Measurements from ENCODE around the gene SMYD3. TPM values are rescaled to one million over a fixed set of nuclear protein-coding genes. Genes with fewer than 3 reads are reported as not detected.

The SMYD3 gene
- total RNA-seq, 1 donor from 2014 or later = 29.2 TPM

- DNase-seq (ENCODE audit: low read depth) = no peak
- no peak overlapping the region for H3K4me3 ChIP-seq (ENCODE audit: low read depth, low read length)
- TF ChIP-seq CTCF (IDR thresholded peaks at IDR 0.05; ENCODE audit: insufficient read depth, low read length, poor library complexity, severe bottlenecking) = no peak
- no peaks in the 10 kb centered on the region for H3K36me3 ChIP-seq (ENCODE audit: control insufficient read depth, insufficient read depth, low read length)
- H3K27me3 ChIP-seq (ENCODE audit: control insufficient read depth, insufficient read depth, low read length) = no peaks in the 10 kb centered on the region
These were observed 59.6 kb downstream of the SMYD3 start for GRCh38 chr1:246447501-246447900.

DNA sequence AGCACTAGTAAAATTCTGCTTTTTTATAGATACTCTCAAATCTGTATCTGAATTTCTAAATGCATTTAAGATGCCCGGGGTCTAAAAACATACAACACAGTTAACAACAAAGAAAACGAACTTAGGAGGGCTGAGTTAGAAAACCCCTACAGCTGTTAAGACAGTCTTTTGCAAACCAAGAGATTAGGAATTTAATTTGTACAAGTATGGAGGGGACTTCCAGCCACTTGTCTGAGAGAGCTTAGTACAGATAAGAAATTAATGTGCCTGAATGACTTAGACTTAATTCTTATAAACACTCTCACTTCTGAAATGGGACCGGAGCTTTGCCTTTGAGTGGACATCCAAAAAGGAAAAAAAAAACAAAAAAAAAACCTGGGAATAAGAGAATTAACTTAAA lies 61.6 kb downstream of the SMYD3 start:
- no peak for DNase-seq (ENCODE audit: low read depth)
- TF ChIP-seq CTCF (IDR thresholded peaks at IDR 0.05; ENCODE audit: insufficient read depth, low read length, poor library complexity, severe bottlenecking) = no peak
- Histone ChIP-seq H3K27me3 (ENCODE audit: control insufficient read depth, insufficient read depth, low read length) (no peaks in the 10 kb centered on the region), H3K36me3 (ENCODE audit: control insufficient read depth, insufficient read depth, low read length) (no peaks in the 10 kb centered on the region), H3K4me3 (ENCODE audit: low read depth, low read length) (no peak overlapping the region)

GRCh38 chr1:246444617-246445016 lies 62.5 kb downstream of the SMYD3 start:
- no peaks in the 10 kb centered on the region for H3K27me3 ChIP-seq (ENCODE audit: control insufficient read depth, insufficient read depth, low read length)
- no peak overlapping the region for H3K4me3 ChIP-seq (ENCODE audit: low read depth, low read length)
- no peaks in the 10 kb centered on the region for H3K36me3 ChIP-seq (ENCODE audit: control insufficient read depth, insufficient read depth, low read length)
- DNase-seq (ENCODE audit: low read depth) = no peak
- no peak for TF ChIP-seq CTCF (IDR thresholded peaks at IDR 0.05; ENCODE audit: insufficient read depth, low read length, poor library complexity, severe bottlenecking)

- DNase-seq (ENCODE audit: low read depth) = no peak
- no peaks in the 10 kb centered on the region for H3K27me3 ChIP-seq (ENCODE audit: control insufficient read depth, insufficient read depth, low read length)
- H3K4me3 ChIP-seq (ENCODE audit: low read depth, low read length) = no peak overlapping the region
- no peak for TF ChIP-seq CTCF (IDR thresholded peaks at IDR 0.05; ENCODE audit: insufficient read depth, low read length, poor library complexity, severe bottlenecking)
- no peaks in the 10 kb centered on the region for H3K36me3 ChIP-seq (ENCODE audit: control insufficient read depth, insufficient read depth, low read length)
These were observed 69.1 kb downstream of the SMYD3 start for GRCh38 chr1:246437961-246438360.

DNA sequence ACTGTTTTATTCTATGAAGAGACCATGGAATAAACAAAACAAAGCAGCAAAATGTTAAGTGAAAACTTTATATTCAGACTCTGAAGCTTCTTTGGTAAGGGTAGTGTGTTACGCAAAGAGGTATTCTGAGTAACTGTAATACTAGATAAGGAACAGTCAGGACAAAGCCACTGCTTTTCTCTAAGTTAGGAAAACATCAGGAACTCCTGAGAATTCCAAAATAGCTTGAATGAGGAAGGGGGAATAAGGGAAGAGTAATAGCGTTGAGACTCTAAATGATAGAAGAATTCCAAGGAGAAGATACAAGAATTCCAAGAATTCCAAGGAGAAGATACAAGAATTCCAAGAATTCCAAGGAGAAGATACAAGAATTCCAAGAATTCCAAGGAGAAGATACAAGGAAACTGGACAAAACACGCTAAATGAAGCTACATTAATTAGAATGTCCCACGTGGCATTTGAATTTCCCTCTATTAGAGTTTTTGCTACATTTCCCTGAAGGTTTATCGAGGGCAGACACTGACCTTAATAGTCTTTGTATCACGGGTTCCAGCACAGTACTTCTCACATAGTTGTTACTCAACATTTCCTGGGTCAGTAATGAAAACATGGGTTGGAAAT lies 71.5 kb downstream of the SMYD3 start:
- DNase-seq (ENCODE audit: low read depth) = no peak
- H3K4me3 ChIP-seq (ENCODE audit: low read depth, low read length) = no peak overlapping the region
- H3K27me3 ChIP-seq (ENCODE audit: control insufficient read depth, insufficient read depth, low read length) = no peaks in the 10 kb centered on the region
- no peak for TF ChIP-seq CTCF (IDR thresholded peaks at IDR 0.05; ENCODE audit: insufficient read depth, low read length, poor library complexity, severe bottlenecking)
- H3K36me3 ChIP-seq (ENCODE audit: control insufficient read depth, insufficient read depth, low read length) = no peaks in the 10 kb centered on the region

DNA sequence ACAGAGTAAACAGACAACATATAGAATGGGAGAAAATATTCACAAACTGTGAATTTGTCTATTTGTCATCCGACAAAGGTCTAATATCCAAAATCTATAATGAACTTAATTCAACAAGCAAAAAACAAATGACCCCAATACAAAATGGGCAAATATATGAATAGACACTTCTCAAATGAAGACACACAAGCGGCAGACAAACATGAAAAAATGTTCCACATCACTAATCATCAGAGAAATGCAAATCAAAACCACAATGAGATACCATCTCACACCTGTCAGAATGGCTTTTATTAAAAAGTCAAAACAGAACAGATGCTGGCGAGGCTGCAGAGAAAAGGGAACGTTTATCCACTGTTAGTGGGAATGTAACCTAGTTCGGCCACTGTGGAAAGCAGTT lies 72.7 kb downstream of the SMYD3 start:
- Histone ChIP-seq H3K36me3 (ENCODE audit: control insufficient read depth, insufficient read depth, low read length) (no peaks in the 10 kb centered on the region), H3K4me3 (ENCODE audit: low read depth, low read length) (no peak overlapping the region), H3K27me3 (ENCODE audit: control insufficient read depth, insufficient read depth, low read length) (no peaks in the 10 kb centered on the region)
- no peak for DNase-seq (ENCODE audit: low read depth)
- TF ChIP-seq CTCF (IDR thresholded peaks at IDR 0.05; ENCODE audit: insufficient read depth, low read length, poor library complexity, severe bottlenecking) = no peak

Measured in kidney epithelial cell (primary cell).